ENCODE measurements around the gene ZNF215.
"Not testable (repeated sequence)": the region's sequence is repeated elsewhere in the genome, so short reads cannot be mapped to it uniquely, and the experiment has no call there.

The ZNF215 gene

DNA sequence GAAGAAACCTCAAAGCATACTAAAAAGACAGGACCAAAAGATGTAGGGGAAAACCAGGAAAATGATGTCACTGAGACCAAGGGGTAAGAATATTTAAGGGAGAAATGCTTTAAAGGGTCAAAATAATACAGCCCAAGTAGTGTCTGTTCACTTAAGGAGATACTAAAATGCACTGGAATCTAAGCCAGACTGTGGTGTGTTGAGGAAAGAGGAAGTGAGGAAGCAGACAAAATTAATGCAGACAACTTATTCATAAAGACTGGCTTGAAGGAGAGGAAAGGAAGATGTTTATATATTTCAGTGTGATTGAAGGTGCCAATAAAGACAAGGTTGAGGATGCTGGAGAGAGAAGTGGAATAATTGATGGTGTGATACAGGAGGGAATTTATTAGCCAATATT lies 15.7 kb downstream of the ZNF215 start:
- no peak for DNase-seq (ENCODE audit: low read depth, low spot score)

DNA sequence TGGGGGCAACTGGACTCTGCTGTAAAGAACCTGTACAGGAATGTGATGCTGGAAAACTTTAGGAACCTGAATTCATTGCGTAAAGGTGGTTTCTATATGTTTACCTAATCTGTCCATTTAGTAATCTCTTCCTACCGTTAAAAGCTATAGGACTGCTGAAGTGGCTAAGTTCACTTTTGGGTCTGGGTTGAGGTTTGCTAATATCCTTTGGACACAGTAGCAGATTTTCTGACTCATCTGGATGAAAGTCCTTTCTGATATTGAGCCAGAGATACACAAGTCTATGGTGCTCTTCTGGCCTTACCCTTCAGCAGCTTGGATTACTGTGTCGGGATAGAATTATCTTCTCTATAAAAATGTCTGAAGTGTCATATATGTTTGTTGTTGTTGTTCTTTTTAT lies 16.9 kb downstream of the ZNF215 start:
- DNase-seq (ENCODE audit: low read depth, low spot score) = no peak

DNA sequence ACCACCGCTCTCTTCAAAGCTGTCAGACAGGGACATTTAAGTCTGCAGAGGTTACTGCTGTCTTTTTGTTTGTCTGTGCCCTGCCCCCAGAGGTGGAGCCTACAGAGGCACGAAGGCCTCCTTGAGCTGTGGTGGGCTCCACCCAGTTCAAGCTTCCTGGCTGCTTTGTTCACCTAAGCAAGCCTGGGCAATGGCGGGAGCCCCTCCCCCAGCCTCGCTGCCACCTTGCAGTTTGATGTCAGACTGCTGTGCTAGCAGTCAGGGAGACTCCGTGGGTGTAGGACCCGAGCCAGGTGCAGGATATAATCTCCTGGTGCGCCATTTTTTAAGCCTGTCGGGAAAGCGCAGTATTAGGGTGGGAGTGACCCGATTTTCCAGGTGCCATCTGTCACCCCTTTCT lies 28.0 kb downstream of the ZNF215 start:
- not testable (repeated sequence) for DNase-seq (ENCODE audit: low read depth, low spot score)

DNA sequence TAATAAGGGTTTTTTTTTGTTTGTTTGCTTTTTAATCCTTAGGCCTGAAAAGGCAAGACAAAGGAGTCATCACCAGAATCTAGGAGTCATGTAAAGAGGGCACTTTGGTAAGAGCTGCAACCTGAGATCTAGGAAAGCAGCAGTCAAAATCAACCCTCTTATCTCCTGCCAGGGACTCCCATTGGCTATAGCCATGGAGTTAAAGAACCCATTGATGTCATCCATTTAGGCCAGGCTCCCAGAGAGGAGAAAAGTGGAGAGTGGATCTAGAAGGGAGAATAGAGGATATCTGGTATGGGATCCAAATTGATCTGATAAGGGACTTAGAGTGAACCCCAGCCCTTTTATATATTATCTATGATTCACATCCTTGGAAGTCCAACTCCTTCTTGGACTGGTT lies 35.9 kb downstream of the ZNF215 start:
- DNase-seq (ENCODE audit: low read depth, low spot score) = no peak

DNA sequence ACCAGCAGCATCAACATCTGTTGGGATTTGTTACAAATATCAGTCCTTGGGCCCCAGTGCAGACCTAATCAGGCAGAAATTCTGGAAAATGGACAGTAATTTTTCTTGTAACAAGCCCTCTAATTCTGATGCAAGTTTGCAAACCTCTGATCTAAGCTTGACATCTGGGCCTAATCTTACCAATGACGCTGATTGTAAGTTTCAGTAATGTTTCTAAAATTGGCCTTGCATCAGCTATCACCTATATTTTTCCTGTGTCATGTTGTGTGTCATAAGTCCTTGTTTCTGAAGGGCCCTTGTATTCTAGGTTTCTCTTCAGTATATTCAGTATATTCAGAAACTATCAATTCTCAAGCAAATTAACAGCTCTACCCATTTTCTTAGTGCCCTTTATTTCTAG lies 36.4 kb downstream of the ZNF215 start:
- DNase-seq (ENCODE audit: low read depth, low spot score) = no peak

DNA sequence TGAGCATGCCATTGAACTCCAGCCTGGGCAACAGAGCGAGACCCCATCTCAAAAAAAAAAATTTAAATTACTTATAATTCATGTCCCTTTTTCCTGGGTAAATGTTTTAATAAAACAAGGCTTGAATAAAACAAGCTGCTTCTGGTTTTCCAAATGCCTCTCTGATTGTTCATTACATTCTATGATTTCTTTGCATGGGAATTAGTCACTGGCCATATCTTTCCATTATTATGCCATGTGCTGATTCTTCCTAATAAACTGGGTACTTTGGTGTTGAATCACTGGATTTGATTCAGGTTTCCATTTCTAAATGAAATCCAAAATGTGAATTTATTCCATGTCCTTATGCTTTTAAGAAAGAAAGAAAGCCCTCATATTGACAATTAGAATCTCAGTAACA lies 42.6 kb downstream of the ZNF215 start:
- DNase-seq (ENCODE audit: low read depth, low spot score) = no peak

DNA sequence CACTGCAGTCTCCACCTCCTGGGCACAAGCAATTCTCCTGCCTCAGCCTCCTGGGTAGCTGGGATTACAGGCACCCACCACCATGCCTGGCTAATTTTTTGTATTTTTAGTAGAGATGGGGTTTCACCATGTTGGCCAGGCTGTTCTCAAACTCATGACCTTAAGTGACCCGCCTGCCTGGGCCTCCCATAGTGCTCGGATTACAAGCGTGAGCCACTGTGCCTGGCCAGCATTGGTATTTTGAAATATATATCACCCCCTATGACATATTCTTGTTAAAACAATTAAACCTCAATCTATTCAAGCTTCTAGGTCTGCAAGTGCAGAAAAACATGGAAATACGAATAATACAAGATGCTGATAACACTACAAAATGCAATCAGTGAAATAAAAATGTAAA lies 43.6 kb downstream of the ZNF215 start:
- not testable (repeated sequence) for DNase-seq (ENCODE audit: low read depth, low spot score)

DNA sequence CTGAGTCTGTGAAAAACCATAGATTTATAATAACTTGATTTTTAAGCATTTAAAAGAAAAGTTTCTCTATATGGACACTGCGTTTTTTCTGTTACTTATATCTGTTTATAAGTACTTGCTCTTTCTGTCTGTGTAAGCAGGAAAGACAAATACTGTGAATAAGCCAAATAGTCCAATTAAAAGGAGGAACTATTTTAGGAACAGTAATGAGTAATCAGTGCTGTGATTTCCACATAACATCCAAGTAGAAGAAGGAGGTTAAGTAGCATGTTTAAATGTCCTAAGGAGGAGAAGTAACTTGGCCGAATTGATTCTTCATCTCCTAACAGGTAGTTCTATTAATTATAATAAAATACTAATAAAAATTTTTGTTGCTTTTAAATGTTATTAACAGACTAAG lies 53.1 kb downstream of the ZNF215 start:
- no peak for DNase-seq (ENCODE audit: low read depth, low spot score)

DNA sequence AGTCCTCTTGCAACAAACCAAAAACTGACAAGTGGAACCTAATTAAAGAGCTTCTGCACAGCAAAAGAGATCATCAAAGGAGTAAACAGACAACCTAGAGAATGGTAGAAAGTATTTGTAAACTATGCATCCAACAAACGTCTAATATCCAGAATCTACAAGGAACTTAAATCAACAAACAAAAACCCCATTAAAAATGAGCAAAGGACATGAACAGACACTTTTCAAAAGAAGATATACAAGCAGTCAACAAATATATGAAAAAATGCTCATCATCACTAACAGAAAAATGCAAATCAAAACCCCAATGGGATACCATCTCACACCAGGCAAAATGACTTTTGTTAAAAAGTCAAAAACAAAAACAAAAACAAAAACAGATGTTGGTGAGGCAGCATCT lies 60.3 kb downstream of the ZNF215 start:
- DNase-seq (ENCODE audit: low read depth, low spot score) = no peak

DNA sequence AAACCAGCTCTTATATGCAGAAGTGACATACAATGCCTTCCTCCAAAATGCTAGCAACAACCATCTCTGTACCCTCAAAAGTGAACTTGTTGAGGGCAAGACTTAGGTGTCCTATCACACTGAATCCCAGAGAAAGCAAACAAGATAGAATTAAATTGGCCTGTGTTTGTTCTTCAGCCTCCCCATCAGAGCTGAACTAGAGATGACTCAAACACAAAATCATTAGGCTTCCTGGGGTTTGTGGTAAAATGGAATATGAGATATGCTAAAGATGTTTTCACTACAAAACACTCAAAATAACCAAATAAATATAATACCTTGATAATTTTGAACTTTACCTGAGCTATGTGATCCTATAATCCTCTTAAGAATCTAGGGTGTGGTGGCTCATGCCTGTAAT lies 62.3 kb downstream of the ZNF215 start:
- DNase-seq (ENCODE audit: low read depth, low spot score) = no peak

DNA sequence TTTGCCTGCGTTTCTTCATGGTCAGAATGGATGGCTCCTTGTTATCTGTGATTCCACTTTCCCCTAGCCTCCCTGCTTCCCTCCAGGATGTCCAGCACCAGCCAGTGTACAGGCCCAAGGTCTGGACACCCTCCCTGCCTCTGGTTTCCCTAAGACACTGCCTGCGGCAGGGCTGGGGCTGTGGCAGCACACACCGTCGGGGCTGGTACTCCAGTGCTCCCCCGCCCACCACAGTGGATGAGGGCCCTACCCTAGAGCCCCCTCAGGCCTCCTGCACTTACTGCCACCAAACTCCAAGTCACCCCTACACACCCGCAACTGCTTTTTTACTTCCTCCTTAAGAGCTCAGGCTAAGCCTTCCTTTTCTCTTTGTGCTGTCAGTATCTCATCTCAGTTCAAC lies 65.0 kb downstream of the ZNF215 start:
- DNase-seq (ENCODE audit: low read depth, low spot score) = no peak

DNA sequence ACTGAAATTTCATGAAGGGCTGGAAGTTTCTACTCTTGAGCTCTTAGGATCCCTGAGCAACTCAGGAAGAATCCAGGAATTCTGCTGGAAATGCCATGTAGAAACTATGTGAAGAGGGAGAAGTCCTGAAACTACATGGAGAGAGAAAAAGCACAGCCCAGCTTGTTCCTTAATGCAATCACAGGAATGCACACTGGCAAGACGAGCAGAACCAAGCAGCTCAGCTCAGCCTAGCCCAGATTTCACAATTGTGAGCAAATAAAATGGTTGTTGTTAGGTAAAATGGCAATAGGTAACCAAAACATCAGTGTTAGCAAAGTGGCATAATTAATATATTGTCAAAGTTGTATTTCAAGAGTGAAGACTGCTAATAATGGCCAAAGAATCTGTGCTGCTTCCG lies 65.8 kb downstream of the ZNF215 start:
- DNase-seq (ENCODE audit: low read depth, low spot score) = no peak

DNA sequence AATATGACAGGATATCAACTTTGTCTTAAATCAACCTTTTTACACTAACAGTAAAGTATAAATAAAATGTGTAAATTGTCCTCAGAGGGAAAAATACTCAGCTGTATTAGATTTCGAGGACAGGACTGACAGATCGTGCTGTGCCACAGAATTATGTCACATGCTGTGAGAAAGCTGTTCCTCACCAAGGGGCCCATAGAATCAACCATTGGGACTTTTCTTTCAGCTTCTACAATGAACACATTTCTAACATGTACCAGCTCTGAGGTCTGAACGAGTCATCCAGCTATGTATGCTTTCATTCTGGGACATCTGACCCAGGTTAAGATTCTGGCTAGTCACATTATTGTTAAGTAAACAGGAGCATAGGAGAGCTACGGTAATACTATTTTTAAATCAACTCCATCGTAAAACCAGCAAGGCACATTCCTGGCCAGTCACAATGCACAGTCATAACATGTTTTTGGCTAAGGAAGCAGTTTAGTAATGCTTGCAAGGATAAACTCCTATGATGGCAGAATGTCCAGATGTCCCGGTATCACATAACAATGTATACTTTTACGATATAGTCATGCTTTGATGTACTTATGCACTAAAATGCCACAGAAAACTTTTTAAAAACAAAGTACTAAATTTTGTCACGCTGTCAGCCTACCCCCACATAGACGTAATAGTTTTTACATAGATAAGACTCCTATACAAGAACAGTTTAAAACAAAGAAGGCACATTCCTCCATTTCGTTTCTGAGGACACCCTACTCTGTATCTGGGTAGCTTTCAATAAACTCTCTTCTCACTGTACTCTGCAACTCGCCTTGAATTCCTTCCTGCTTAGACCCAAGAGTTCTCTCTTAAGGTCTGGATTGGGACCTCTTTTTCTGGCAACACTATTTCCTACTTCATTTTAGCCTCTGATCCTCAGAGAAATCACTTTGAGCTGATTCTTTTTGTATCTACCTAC lies 66.5 kb downstream of the ZNF215 start:
- DNase-seq (ENCODE audit: low read depth, low spot score) = no peak

DNA sequence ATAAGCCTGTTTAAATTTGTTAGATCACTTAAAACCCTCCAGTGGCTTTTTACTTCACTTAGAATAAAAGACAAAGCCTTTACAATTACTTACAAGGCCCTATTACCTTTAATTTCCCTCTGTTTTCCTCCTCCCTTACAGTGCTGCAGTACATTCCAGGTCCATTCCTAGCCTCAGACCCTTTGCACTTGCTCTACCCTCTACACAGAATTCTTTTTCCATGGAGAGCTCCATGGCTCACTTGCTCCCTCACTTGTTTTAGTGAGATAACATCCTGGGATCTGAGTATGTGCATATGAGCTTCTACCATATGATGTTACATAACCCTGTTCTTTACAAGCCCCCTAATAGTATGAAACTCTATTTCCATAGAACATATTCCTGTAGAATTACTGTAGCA lies 69.5 kb downstream of the ZNF215 start:
- no peak for DNase-seq (ENCODE audit: low read depth, low spot score)

DNA sequence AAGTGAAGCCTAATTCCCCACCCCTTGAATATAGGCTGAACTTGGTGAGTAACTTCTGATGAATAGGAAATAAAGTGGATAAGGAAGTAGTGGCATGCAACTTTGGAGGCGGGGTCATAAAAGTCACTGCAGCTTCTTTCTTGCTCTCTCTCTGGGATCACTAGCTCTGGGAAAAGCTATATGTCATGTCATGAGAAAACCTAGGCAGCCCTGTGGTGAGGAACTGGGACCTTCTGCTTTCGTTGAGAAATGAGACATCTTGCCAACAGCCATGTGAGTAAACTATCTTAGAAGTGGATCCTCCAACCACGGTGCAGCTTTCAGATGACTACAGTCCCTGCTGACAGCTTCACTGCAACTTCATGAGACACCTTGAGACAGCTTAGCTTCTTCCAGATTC lies 78.3 kb downstream of the ZNF215 start:
- no peak for DNase-seq (ENCODE audit: low read depth, low spot score)
